ENCODE results near the gene OR51E1.

DNA sequence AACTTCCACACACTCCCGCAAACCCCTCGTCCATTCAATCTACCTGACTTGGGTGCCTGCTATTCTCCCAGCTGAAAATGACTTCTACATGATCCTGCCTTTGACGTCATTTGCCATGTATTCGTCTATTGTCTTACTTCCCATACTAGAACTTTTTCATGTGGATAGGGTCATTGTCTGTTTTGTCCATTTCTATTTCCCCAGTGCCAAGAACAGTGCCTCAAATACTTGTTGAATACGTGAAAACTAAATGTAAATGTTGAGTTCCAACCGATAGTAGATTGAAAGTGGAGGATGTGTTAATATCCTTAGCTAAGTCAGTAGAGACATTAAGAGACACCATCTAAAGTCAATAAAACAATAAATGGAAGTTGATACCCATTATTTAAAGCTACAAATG, 36.7 kb upstream of the OR51E1 start:
- TF ChIP-seq ZNF565 (CRISPR knock-in tag; conservative IDR thresholded peaks at IDR 0.05; ENCODE audit: low read depth) (no peak), RARB (CRISPR knock-in tag; IDR thresholded peaks at IDR 0.05) (no peak), ESRRG (CRISPR knock-in tag; IDR thresholded peaks at IDR 0.05) (no peak), ZC3H10 (CRISPR knock-in tag; IDR thresholded peaks at IDR 0.05) (no peak), ARNTL (CRISPR knock-in tag; IDR thresholded peaks at IDR 0.05; ENCODE audit: borderline replicate concordance, low read depth) (no peak)
- TF ChIP-seq, protein P1, sequence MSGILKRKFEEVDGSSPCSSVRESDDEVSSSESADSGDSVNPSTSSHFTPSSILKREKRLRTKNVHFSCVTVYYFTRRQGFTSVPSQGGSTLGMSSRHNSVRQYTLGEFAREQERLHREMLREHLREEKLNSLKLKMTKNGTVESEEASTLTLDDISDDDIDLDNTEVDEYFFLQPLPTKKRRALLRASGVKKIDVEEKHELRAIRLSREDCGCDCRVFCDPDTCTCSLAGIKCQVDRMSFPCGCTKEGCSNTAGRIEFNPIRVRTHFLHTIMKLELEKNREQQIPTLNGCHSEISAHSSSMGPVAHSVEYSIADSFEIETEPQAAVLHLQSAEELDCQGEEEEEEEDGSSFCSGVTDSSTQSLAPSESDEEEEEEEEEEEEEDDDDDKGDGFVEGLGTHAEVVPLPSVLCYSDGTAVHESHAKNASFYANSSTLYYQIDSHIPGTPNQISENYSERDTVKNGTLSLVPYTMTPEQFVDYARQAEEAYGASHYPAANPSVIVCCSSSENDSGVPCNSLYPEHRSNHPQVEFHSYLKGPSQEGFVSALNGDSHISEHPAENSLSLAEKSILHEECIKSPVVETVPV (CRISPR knock-in tag; IDR thresholded peaks at IDR 0.05) = no peak

All from SK-N-SH treated with all-trans-retinoic acid at 6 μM for 48 hours (cell line).